Measurements from ENCODE around the gene ZBTB4.

Gene ZBTB4

DNA sequence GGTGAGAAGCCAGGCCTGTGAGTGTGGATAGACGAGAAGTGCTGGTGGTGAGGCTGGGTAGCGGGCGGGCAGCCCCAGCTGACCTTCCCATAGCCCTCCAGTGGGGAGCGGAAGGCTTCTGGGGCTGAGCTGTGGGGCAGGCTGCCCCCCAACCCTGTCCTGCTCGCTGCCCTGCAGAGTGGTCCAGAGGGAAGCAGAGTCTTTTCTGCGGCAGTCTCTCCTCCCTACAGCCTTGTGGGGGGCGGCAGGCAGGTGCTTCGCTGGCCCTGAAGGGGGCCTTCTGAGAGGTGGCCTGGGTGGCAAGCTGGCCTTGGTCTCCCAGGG, 68.0 kb downstream of the ZBTB4 start:
- TF ChIP-seq, protein P1, sequence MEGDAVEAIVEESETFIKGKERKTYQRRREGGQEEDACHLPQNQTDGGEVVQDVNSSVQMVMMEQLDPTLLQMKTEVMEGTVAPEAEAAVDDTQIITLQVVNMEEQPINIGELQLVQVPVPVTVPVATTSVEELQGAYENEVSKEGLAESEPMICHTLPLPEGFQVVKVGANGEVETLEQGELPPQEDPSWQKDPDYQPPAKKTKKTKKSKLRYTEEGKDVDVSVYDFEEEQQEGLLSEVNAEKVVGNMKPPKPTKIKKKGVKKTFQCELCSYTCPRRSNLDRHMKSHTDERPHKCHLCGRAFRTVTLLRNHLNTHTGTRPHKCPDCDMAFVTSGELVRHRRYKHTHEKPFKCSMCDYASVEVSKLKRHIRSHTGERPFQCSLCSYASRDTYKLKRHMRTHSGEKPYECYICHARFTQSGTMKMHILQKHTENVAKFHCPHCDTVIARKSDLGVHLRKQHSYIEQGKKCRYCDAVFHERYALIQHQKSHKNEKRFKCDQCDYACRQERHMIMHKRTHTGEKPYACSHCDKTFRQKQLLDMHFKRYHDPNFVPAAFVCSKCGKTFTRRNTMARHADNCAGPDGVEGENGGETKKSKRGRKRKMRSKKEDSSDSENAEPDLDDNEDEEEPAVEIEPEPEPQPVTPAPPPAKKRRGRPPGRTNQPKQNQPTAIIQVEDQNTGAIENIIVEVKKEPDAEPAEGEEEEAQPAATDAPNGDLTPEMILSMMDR (IDR thresholded peaks at IDR 0.05; ENCODE audit: insufficient read depth, low read length), result no peak
- TF ChIP-seq POLR2AphosphoS5 (IDR thresholded peaks at IDR 0.05; ENCODE audit: low read depth) (no peak), GABPA (IDR thresholded peaks at IDR 0.05; ENCODE audit: low read depth) (no peak), SPI1 (IDR thresholded peaks at IDR 0.05; ENCODE audit: borderline replicate concordance, low read depth) (no peak)
- TF ChIP-seq, protein P2, sequence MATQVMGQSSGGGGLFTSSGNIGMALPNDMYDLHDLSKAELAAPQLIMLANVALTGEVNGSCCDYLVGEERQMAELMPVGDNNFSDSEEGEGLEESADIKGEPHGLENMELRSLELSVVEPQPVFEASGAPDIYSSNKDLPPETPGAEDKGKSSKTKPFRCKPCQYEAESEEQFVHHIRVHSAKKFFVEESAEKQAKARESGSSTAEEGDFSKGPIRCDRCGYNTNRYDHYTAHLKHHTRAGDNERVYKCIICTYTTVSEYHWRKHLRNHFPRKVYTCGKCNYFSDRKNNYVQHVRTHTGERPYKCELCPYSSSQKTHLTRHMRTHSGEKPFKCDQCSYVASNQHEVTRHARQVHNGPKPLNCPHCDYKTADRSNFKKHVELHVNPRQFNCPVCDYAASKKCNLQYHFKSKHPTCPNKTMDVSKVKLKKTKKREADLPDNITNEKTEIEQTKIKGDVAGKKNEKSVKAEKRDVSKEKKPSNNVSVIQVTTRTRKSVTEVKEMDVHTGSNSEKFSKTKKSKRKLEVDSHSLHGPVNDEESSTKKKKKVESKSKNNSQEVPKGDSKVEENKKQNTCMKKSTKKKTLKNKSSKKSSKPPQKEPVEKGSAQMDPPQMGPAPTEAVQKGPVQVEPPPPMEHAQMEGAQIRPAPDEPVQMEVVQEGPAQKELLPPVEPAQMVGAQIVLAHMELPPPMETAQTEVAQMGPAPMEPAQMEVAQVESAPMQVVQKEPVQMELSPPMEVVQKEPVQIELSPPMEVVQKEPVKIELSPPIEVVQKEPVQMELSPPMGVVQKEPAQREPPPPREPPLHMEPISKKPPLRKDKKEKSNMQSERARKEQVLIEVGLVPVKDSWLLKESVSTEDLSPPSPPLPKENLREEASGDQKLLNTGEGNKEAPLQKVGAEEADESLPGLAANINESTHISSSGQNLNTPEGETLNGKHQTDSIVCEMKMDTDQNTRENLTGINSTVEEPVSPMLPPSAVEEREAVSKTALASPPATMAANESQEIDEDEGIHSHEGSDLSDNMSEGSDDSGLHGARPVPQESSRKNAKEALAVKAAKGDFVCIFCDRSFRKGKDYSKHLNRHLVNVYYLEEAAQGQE (IDR thresholded peaks at IDR 0.05; ENCODE audit: insufficient replicate concordance, low read depth), result no peak
- DNase-seq (ENCODE audit: low read depth in 1 of 2, low spot score in 1 of 2), result no peak
- Histone ChIP-seq H3K27ac (replicated peaks) (no peak overlapping the region), H3K27me3 (ENCODE audit: insufficient read depth, poor library complexity, severe bottlenecking) (peaks cover 2% of the 10 kb centered on the region), H3K4me3 (replicated peaks; ENCODE audit: insufficient read depth, low read length) (no peak overlapping the region)

DNA sequence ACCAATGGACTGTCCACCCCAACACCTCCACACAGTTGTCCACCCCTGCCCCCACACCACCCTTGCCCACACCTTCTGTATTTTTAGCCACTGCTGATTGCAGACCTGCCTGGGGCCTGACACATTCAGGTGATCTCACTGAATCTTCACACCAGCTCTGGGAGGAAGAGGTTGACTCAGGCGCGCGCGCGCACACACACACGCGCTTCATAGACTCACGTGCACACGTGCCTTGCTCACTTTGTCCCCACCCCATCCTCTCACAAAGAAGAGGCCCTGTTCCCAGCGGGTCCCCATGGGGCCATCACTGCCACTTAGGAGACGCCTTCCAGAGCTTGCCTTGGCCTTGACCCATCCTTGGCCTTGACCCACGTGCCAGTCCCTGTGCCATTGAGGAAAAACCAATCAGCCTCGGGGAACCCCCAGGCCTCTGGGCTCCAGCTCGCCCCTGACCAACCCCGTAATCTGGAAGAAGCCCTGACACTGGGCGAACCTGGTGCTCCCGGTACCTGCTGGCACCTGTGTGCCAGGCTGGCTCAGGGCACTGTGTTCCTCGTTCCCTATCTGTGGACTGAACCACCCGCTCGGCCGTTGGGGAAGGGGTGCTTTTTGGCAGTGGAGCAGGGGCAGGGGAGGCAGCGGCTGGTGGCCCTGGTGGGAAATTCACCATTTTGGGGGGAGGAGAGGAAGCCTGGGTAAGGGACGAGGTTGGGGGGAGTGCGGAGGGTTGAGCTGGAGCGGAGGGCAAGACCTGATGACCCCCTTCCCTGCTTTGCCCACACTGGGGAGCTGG, 68.6 kb downstream of the ZBTB4 start:
- TF ChIP-seq SPI1 (IDR thresholded peaks at IDR 0.05; ENCODE audit: borderline replicate concordance, low read depth), result no peak
- no peak for TF ChIP-seq GABPA (IDR thresholded peaks at IDR 0.05; ENCODE audit: low read depth)
- TF ChIP-seq POLR2AphosphoS5 (IDR thresholded peaks at IDR 0.05; ENCODE audit: low read depth), result no peak
- TF ChIP-seq, protein P1 (IDR thresholded peaks at IDR 0.05; ENCODE audit: insufficient read depth, low read length), result no peak
- no peak for DNase-seq (ENCODE audit: low read depth in 1 of 2, low spot score in 1 of 2)
- no peak overlapping the region for H3K4me3 ChIP-seq (replicated peaks; ENCODE audit: insufficient read depth, low read length)

DNA sequence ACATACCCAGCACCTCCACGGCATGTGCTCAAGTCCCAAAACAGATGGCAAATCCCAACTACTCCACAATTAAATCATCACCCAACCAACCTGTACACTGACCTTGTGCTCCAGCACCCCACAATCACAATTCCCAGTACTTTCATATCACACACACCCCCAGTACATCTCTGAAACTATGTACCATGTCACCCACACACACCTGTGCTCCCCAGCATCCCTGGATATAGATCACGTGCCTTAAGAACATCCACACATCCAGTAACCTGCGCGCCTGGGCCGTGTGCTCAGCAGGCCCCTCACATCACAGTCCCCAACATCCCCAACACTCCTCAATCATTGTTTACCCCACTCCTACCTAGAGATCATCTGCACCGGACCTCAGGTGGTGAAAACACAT, 69.7 kb downstream of the ZBTB4 start:
- peaks cover 2% of the 10 kb centered on the region for H3K27me3 ChIP-seq (ENCODE audit: insufficient read depth, poor library complexity, severe bottlenecking)
- no peak for DNase-seq (ENCODE audit: low read depth in 1 of 2, low spot score in 1 of 2)
- H3K27ac ChIP-seq (replicated peaks), result no peak overlapping the region
- H3K4me3 ChIP-seq (replicated peaks; ENCODE audit: insufficient read depth, low read length), result no peak overlapping the region
- TF ChIP-seq, protein P2 (IDR thresholded peaks at IDR 0.05; ENCODE audit: insufficient replicate concordance, low read depth), result no peak
- TF ChIP-seq, protein P1 (IDR thresholded peaks at IDR 0.05; ENCODE audit: insufficient read depth, low read length), result no peak
- TF ChIP-seq SPI1 (IDR thresholded peaks at IDR 0.05; ENCODE audit: borderline replicate concordance, low read depth), result no peak
- TF ChIP-seq GABPA (IDR thresholded peaks at IDR 0.05; ENCODE audit: low read depth), result no peak
- no peak for TF ChIP-seq POLR2AphosphoS5 (IDR thresholded peaks at IDR 0.05; ENCODE audit: low read depth)

More for the DNA sequence above, 68.6 kb downstream of the ZBTB4 start:
- Histone ChIP-seq H3K27ac (replicated peaks) (no peak overlapping the region), H3K27me3 (ENCODE audit: insufficient read depth, poor library complexity, severe bottlenecking) (peaks cover 2% of the 10 kb centered on the region)

Measured in HL-60 (cell line).